Measurements from ENCODE around the gene C9orf43.
"Not testable (repeated sequence)": the region's sequence is repeated elsewhere in the genome, so short reads cannot be mapped to it uniquely, and the experiment has no call there.

C9orf43 gene

GRCh38 chr9:113410207-113410864 is at the start of gene C9orf43, which contains the start of gene POLE3:
C9orf43 (plus strand) TSS chr9:113410747; CDS start chr9:113413494, 2,747 bp downstream.
POLE3 (minus strand) TSS chr9:113410675; CDS start chr9:113410293, 382 bp downstream.
- no peaks in the 10 kb centered on the region for H3K9me3 Mint-ChIP-seq
- peaks cover 30% of the 10 kb centered on the region for H3K4me1 Mint-ChIP-seq
- H3K4me3 Mint-ChIP-seq = peak within 1 kb of the TSS; percentile 93 to 100
- peak within 1 kb of the TSS; percentile 99 to 100 for H3K27ac Mint-ChIP-seq
- DNase-seq (peak; percentile 96 to 97), ATAC-seq (peak; percentile 97)
- no peaks in the 10 kb centered on the region for H3K27me3 Mint-ChIP-seq

GRCh38 chr9:113361304-113362018 is 49.1 kb upstream of the C9orf43 start:
- DNase-seq (no peak), ATAC-seq (peak; percentile 64)
- H3K9me3 Mint-ChIP-seq = no peaks in the 10 kb centered on the region
- H3K4me1 Mint-ChIP-seq = peaks cover 4% of the 10 kb centered on the region
- H3K27me3 Mint-ChIP-seq = no peaks in the 10 kb centered on the region
- no peak overlapping the region for H3K4me3 Mint-ChIP-seq
- H3K27ac Mint-ChIP-seq = no peak overlapping the region

GRCh38 chr9:113363336-113363735 is 47.2 kb upstream of the C9orf43 start:
- ATAC-seq (no peak), DNase-seq (no peak)
- Mint-ChIP-seq H3K4me3 (no peak overlapping the region), H3K27me3 (no peaks in the 10 kb centered on the region), H3K27ac (no peak overlapping the region), H3K4me1 (peaks cover 4% of the 10 kb centered on the region), H3K9me3 (no peaks in the 10 kb centered on the region)

- H3K27me3 Mint-ChIP-seq = no peaks in the 10 kb centered on the region
- no peak overlapping the region for H3K4me3 Mint-ChIP-seq
- no peaks in the 10 kb centered on the region for H3K9me3 Mint-ChIP-seq
- ATAC-seq = no peak
- peaks cover 4% of the 10 kb centered on the region for H3K4me1 Mint-ChIP-seq
- no peak overlapping the region for H3K27ac Mint-ChIP-seq
- no peak for DNase-seq
Measured at GRCh38 chr9:113364951-113365350, 45.6 kb upstream of the C9orf43 start.

- not testable (repeated sequence) for H3K4me3 Mint-ChIP-seq
Measured at GRCh38 chr9:113365652-113366051, 44.9 kb upstream of the C9orf43 start.

GRCh38 chr9:113368348-113368981 is 42.1 kb upstream of the C9orf43 start:
- H3K4me3 Mint-ChIP-seq = no peak overlapping the region
- no peaks in the 10 kb centered on the region for H3K4me1 Mint-ChIP-seq
- H3K27ac Mint-ChIP-seq = no peak overlapping the region
- no peak for DNase-seq
- H3K9me3 Mint-ChIP-seq = no peaks in the 10 kb centered on the region
- H3K27me3 Mint-ChIP-seq = no peaks in the 10 kb centered on the region
- no peak for ATAC-seq

More at GRCh38 chr9:113365652-113366051, 44.9 kb upstream of the C9orf43 start:
- not testable (repeated sequence) for H3K4me1 Mint-ChIP-seq, H3K9me3 Mint-ChIP-seq, H3K27me3 Mint-ChIP-seq, ATAC-seq, DNase-seq
- peak overlapping the region in 1 of 2 donors; percentile 7 for H3K27ac Mint-ChIP-seq

- no peak for ATAC-seq
- H3K27ac Mint-ChIP-seq = no peak overlapping the region
- no peaks in the 10 kb centered on the region for H3K27me3 Mint-ChIP-seq
- H3K4me3 Mint-ChIP-seq = no peak overlapping the region
- no peaks in the 10 kb centered on the region for H3K4me1 Mint-ChIP-seq
- no peak for DNase-seq
- H3K9me3 Mint-ChIP-seq = no peaks in the 10 kb centered on the region
Measured at GRCh38 chr9:113368982-113369854, 41.3 kb upstream of the C9orf43 start.

- H3K9me3 Mint-ChIP-seq = no peaks in the 10 kb centered on the region
- no peak overlapping the region for H3K27ac Mint-ChIP-seq
- DNase-seq (no peak), ATAC-seq (no peak)
- no peaks in the 10 kb centered on the region for H3K27me3 Mint-ChIP-seq
- peaks cover 2% of the 10 kb centered on the region for H3K4me1 Mint-ChIP-seq
- H3K4me3 Mint-ChIP-seq = no peak overlapping the region
Measured at GRCh38 chr9:113369855-113370140, 40.7 kb upstream of the C9orf43 start.

- DNase-seq (no peak), ATAC-seq (no peak)
- peaks cover 12% of the 10 kb centered on the region for H3K4me1 Mint-ChIP-seq
- H3K27ac Mint-ChIP-seq = no peak overlapping the region
- no peaks in the 10 kb centered on the region for H3K9me3 Mint-ChIP-seq
- H3K27me3 Mint-ChIP-seq = no peaks in the 10 kb centered on the region
- no peak overlapping the region for H3K4me3 Mint-ChIP-seq
Measured at GRCh38 chr9:113370806-113371325, 39.7 kb upstream of the C9orf43 start.

- Mint-ChIP-seq H3K4me1 (peaks cover 14% of the 10 kb centered on the region), H3K4me3 (no peak overlapping the region), H3K27ac (peak overlapping the region in 1 of 2 donors; percentile 82), H3K9me3 (no peaks in the 10 kb centered on the region), H3K27me3 (no peaks in the 10 kb centered on the region)
- ATAC-seq (no peak), DNase-seq (no peak)
Measured at GRCh38 chr9:113372059-113372458, 38.5 kb upstream of the C9orf43 start.

- Mint-ChIP-seq H3K27me3 (no peaks in the 10 kb centered on the region), H3K9me3 (no peaks in the 10 kb centered on the region), H3K27ac (no peak overlapping the region), H3K4me1 (peaks cover 14% of the 10 kb centered on the region), H3K4me3 (no peak overlapping the region)
- ATAC-seq (no peak), DNase-seq (no peak)
Measured at GRCh38 chr9:113373256-113373655, 37.3 kb upstream of the C9orf43 start.

- Mint-ChIP-seq H3K9me3 (no peaks in the 10 kb centered on the region), H3K4me3 (no peak overlapping the region), H3K4me1 (peaks cover 14% of the 10 kb centered on the region), H3K27me3 (no peaks in the 10 kb centered on the region), H3K27ac (no peak overlapping the region)
- no peak for DNase-seq
- ATAC-seq = no peak
Measured at GRCh38 chr9:113373676-113374392, 36.7 kb upstream of the C9orf43 start.

- peak overlapping the region; percentile 76 to 87 for H3K4me3 Mint-ChIP-seq
- H3K27me3 Mint-ChIP-seq = no peaks in the 10 kb centered on the region
- ATAC-seq (no peak), DNase-seq (no peak)
- peaks cover 14% of the 10 kb centered on the region for H3K4me1 Mint-ChIP-seq
- peak overlapping the region; percentile 66 to 91 for H3K27ac Mint-ChIP-seq
- no peaks in the 10 kb centered on the region for H3K9me3 Mint-ChIP-seq
Measured at GRCh38 chr9:113375057-113376023, 35.2 kb upstream of the C9orf43 start.

All from stimulated activated naive CD8-positive, alpha-beta T cell treated with anti-CD3 and anti-CD28 coated beads, Interleukin-15, amount 100 ng/mL, for 72 hours (primary cell).